Measurements from ENCODE around the gene PCYT2. TPM values are rescaled to one million over a fixed set of nuclear protein-coding genes. Genes with fewer than 3 reads are reported as not detected.

Gene PCYT2
- total and polyA plus RNA-seq, 9 of the 15 experiments (the other 6 are each of a cell fraction or from before 2014, with no cell fraction given): 0.92 to 134 (median 82.5) TPM

DNA sequence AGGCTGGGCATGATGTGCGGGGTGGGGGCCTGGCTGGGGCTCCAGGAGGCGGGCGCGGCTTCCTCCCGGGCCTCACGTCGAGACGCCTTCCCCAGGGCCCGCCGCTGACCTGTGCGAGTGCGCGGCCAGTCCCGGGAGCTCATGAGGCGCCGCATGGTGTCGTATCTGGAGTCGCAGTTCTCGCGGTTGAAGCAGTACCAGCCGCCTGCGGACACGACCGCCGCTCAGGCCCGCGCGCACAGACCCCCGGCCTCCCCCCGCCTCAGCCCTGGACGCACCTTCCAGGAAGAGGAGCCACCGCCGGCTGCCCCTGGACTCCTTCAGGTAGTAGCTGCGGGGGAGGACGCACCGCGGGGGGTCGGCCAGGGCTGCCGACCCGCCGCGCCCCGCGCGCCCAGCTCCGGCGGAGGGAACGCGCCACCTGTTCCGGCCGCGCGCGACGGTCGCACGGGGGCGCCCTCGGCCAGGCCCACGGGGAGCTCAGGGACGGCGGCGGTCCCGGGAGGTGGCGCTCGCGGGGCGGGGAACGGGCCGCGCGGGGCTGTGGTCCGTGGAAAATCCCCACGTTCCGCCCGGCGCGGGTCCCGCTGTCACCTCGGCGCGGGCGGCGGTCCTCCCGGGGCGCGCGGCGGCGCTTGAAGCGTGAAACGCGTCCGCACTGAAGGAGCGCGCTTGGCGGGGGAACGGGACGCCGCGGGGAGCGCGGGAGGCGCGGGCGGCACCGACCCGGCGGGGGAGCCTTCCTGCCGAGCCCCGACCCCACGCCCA is 48.3 kb upstream of the PCYT2 start (continued):
- TF ChIP-seq, protein P1, sequence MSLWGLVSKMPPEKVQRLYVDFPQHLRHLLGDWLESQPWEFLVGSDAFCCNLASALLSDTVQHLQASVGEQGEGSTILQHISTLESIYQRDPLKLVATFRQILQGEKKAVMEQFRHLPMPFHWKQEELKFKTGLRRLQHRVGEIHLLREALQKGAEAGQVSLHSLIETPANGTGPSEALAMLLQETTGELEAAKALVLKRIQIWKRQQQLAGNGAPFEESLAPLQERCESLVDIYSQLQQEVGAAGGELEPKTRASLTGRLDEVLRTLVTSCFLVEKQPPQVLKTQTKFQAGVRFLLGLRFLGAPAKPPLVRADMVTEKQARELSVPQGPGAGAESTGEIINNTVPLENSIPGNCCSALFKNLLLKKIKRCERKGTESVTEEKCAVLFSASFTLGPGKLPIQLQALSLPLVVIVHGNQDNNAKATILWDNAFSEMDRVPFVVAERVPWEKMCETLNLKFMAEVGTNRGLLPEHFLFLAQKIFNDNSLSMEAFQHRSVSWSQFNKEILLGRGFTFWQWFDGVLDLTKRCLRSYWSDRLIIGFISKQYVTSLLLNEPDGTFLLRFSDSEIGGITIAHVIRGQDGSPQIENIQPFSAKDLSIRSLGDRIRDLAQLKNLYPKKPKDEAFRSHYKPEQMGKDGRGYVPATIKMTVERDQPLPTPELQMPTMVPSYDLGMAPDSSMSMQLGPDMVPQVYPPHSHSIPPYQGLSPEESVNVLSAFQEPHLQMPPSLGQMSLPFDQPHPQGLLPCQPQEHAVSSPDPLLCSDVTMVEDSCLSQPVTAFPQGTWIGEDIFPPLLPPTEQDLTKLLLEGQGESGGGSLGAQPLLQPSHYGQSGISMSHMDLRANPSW (CRISPR knock-in tag; IDR thresholded peaks at IDR 0.05): no peak
- TF ChIP-seq, protein P2, sequence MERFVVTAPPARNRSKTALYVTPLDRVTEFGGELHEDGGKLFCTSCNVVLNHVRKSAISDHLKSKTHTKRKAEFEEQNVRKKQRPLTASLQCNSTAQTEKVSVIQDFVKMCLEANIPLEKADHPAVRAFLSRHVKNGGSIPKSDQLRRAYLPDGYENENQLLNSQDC (CRISPR knock-in tag; IDR thresholded peaks at IDR 0.05): no peak
- TF ChIP-seq HDAC6 (IDR thresholded peaks at IDR 0.05; ENCODE audit: low read depth, low read length): no peak
- peak; percentile 80 for TF ChIP-seq SMC3 (conservative IDR thresholded peaks at IDR 0.05; ENCODE audit: insufficient read depth, low read depth, low read length)
- no peak for TF ChIP-seq ARNT (IDR thresholded peaks at IDR 0.05)
- TF ChIP-seq, protein P3, sequence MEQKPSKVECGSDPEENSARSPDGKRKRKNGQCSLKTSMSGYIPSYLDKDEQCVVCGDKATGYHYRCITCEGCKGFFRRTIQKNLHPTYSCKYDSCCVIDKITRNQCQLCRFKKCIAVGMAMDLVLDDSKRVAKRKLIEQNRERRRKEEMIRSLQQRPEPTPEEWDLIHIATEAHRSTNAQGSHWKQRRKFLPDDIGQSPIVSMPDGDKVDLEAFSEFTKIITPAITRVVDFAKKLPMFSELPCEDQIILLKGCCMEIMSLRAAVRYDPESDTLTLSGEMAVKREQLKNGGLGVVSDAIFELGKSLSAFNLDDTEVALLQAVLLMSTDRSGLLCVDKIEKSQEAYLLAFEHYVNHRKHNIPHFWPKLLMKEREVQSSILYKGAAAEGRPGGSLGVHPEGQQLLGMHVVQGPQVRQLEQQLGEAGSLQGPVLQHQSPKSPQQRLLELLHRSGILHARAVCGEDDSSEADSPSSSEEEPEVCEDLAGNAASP (IDR thresholded peaks at IDR 0.05): no peak
- TF ChIP-seq, protein P4, sequence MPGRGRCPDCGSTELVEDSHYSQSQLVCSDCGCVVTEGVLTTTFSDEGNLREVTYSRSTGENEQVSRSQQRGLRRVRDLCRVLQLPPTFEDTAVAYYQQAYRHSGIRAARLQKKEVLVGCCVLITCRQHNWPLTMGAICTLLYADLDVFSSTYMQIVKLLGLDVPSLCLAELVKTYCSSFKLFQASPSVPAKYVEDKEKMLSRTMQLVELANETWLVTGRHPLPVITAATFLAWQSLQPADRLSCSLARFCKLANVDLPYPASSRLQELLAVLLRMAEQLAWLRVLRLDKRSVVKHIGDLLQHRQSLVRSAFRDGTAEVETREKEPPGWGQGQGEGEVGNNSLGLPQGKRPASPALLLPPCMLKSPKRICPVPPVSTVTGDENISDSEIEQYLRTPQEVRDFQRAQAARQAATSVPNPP (IDR thresholded peaks at IDR 0.05; ENCODE audit: borderline replicate concordance, insufficient read depth, insufficient read length): no peak
- TF ChIP-seq, protein P5, sequence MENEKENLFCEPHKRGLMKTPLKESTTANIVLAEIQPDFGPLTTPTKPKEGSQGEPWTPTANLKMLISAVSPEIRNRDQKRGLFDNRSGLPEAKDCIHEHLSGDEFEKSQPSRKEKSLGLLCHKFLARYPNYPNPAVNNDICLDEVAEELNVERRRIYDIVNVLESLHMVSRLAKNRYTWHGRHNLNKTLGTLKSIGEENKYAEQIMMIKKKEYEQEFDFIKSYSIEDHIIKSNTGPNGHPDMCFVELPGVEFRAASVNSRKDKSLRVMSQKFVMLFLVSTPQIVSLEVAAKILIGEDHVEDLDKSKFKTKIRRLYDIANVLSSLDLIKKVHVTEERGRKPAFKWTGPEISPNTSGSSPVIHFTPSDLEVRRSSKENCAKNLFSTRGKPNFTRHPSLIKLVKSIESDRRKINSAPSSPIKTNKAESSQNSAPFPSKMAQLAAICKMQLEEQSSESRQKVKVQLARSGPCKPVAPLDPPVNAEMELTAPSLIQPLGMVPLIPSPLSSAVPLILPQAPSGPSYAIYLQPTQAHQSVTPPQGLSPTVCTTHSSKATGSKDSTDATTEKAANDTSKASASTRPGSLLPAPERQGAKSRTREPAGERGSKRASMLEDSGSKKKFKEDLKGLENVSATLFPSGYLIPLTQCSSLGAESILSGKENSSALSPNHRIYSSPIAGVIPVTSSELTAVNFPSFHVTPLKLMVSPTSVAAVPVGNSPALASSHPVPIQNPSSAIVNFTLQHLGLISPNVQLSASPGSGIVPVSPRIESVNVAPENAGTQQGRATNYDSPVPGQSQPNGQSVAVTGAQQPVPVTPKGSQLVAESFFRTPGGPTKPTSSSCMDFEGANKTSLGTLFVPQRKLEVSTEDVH (IDR thresholded peaks at IDR 0.05; ENCODE audit: low read depth, partially characterized antibody): no peak
- TF ChIP-seq, protein P6, sequence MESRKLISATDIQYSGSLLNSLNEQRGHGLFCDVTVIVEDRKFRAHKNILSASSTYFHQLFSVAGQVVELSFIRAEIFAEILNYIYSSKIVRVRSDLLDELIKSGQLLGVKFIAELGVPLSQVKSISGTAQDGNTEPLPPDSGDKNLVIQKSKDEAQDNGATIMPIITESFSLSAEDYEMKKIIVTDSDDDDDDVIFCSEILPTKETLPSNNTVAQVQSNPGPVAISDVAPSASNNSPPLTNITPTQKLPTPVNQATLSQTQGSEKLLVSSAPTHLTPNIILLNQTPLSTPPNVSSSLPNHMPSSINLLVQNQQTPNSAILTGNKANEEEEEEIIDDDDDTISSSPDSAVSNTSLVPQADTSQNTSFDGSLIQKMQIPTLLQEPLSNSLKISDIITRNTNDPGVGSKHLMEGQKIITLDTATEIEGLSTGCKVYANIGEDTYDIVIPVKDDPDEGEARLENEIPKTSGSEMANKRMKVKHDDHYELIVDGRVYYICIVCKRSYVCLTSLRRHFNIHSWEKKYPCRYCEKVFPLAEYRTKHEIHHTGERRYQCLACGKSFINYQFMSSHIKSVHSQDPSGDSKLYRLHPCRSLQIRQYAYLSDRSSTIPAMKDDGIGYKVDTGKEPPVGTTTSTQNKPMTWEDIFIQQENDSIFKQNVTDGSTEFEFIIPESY (CRISPR knock-in tag; IDR thresholded peaks at IDR 0.05): peak; percentile 9; the same call in 1 of the 2 replicates
- no peak for TF ChIP-seq NFXL1 (CRISPR knock-in tag; IDR thresholded peaks at IDR 0.05)
- peak; percentile 68 to 70 for TF ChIP-seq NRF1 (conservative IDR thresholded peaks at IDR 0.05 in 1 of 2, IDR thresholded peaks at IDR 0.05 in 1 of 2)
- TF ChIP-seq ZNF408 (CRISPR knock-in tag; IDR thresholded peaks at IDR 0.05; ENCODE audit: low read depth): no peak
- TF ChIP-seq, protein P7, sequence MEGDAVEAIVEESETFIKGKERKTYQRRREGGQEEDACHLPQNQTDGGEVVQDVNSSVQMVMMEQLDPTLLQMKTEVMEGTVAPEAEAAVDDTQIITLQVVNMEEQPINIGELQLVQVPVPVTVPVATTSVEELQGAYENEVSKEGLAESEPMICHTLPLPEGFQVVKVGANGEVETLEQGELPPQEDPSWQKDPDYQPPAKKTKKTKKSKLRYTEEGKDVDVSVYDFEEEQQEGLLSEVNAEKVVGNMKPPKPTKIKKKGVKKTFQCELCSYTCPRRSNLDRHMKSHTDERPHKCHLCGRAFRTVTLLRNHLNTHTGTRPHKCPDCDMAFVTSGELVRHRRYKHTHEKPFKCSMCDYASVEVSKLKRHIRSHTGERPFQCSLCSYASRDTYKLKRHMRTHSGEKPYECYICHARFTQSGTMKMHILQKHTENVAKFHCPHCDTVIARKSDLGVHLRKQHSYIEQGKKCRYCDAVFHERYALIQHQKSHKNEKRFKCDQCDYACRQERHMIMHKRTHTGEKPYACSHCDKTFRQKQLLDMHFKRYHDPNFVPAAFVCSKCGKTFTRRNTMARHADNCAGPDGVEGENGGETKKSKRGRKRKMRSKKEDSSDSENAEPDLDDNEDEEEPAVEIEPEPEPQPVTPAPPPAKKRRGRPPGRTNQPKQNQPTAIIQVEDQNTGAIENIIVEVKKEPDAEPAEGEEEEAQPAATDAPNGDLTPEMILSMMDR (IDR thresholded peaks at IDR 0.05 in 2 of 3, conservative IDR thresholded peaks at IDR 0.05 in 1 of 3; ENCODE audit: insufficient read depth in 2 of 3, low read depth in 1 of 3, low read length in 3 of 3): peak; percentile 65 to 99 (median 99)
